Endothelial cell of umbilical vein (primary cell): ENCODE measurements around the gene ZHX3. TPM values are rescaled to one million over a fixed set of nuclear protein-coding genes. Genes with fewer than 3 reads are reported as not detected.

Source experiments
- BruUV-seq: library from RNA; stranded (reverse); fragments of 400-500 nt; replicated peaks from 2 replicates; lab custom pipeline; 2021; lab: Mats Ljungman, UMichigan
- CTCF ChIA-PET: fragments of 300-600, 350-600 bp; sonication (Branson Sonifier 250); formaldehyde crosslinking; loops from one replicate; lab custom pipeline; 2021; ENCODE audit warnings: antibody characterized with exemption, inconsistent platforms; lab: Charles Lee
- POLR2A ChIA-PET: fragments of 300-600, 350-600 bp; sonication (Branson Sonifier 250); formaldehyde crosslinking; loops from one replicate; lab custom pipeline; 2021; ENCODE audit warnings: antibody characterized with exemption, inconsistent platforms; lab: Charles Lee
- DNase-seq: peaks from one replicate; pipeline ENCODE4 v3.0.0-alpha.2; 2011; ENCODE audit warnings: low read depth, low spot score
- FAIRE-seq: peaks from 2 replicates; lab custom pipeline; 2011; peaks lifted over from hg19 to GRCh38; lab: Jason Lieb, UNC
- H2AFZ ChIP-seq: 2 replicates; pipeline ENCODE4 v1.6.0; 2012; ENCODE audit warnings: low read depth, low read length, control low read depth, inconsistent platforms
- H3K27ac ChIP-seq: 2 replicates; pipeline ENCODE4 v1.5.1; 2011; ENCODE audit warnings: low read depth, mild to moderate bottlenecking, control low read depth, low read length, moderate library complexity; ENCODE audit not compliant: insufficient read depth
- H3K27me3 ChIP-seq, 2 experiments: 2 replicates each; pipeline versions ENCODE4 v1.6.0 to v1.6.1; 2011; ENCODE audit warnings: low read length in 2 of 2, mixed read lengths in 1 of 2; ENCODE audit not compliant: control insufficient read depth in 2 of 2, insufficient read depth in 2 of 2
- H3K36me3 ChIP-seq, 2 experiments: 2 replicates in 1 of 2; 3 replicates in 1 of 2; pipeline ENCODE4 v1.5.1; 2011; ENCODE audit warnings: low read length in 2 of 2, mild to moderate bottlenecking in 1 of 2, moderate library complexity in 1 of 2; ENCODE audit not compliant: control insufficient read depth in 2 of 2, insufficient read depth in 2 of 2; ENCODE audit errors: extremely low read depth in 1 of 2
- H3K4me1 ChIP-seq: 3 replicates; pipeline ENCODE4 v1.5.1; 2011; ENCODE audit warnings: mild to moderate bottlenecking, low read length; ENCODE audit not compliant: control insufficient read depth, insufficient read depth; ENCODE audit errors: extremely low read depth
- H3K4me2 ChIP-seq: 2 replicates; pipeline ENCODE4 v1.6.1; 2011; ENCODE audit warnings: low read length, control low read depth, mixed read lengths; ENCODE audit not compliant: insufficient read depth
- H3K4me3 ChIP-seq, 3 experiments: fragments of 200-600 bp in 1 of 3; sonication (generic), shearing (Covaris generic) in 1 of 3; replicated peaks in 1 of 3; 2 replicates each; pipeline ENCODE4 v1.5.1; 2011 to 2016; ENCODE audit warnings: control low read depth in 3 of 3, low read length in 3 of 3, mild to moderate bottlenecking in 2 of 3, inconsistent platforms in 1 of 3, low read depth in 1 of 3, moderate library complexity in 1 of 3; ENCODE audit not compliant: insufficient read depth in 1 of 3
- H3K79me2 ChIP-seq: 2 replicates; pipeline ENCODE4 v1.6.0; 2012; ENCODE audit warnings: low read length, inconsistent platforms; ENCODE audit not compliant: control insufficient read depth, insufficient read depth
- H3K9ac ChIP-seq: replicated peaks from 2 replicates; pipeline ENCODE3; 2011; ENCODE audit warnings: low read length, control low read depth; ENCODE audit not compliant: insufficient read depth; ENCODE audit errors: extremely low read depth
- H3K9me1 ChIP-seq: replicated peaks from 3 replicates; pipeline ENCODE4 v1.6.0; 2011; ENCODE audit warnings: mild to moderate bottlenecking, low read length; ENCODE audit not compliant: control insufficient read depth, insufficient read depth; ENCODE audit errors: extremely low read depth
- H3K9me3 ChIP-seq: replicated peaks from 2 replicates; pipeline ENCODE4 v1.5.1; 2012; ENCODE audit warnings: low read length, inconsistent platforms; ENCODE audit not compliant: control insufficient read depth, insufficient read depth
- H4K20me1 ChIP-seq: replicated peaks from 2 replicates; pipeline ENCODE3; 2011; ENCODE audit warnings: mild to moderate bottlenecking, low read length; ENCODE audit not compliant: control insufficient read depth, insufficient read depth; ENCODE audit errors: extremely low read depth
- CTCF ChIP-seq, 2 donors: IDR thresholded peaks; 1 replicate in 1 of 2; 2 replicates in 1 of 2; pipeline ENCODE4 v1.5.1; 2011; ENCODE audit warnings: low read length in 2 of 2, mild to moderate bottlenecking in 2 of 2, moderate library complexity in 2 of 2, control low read depth in 1 of 2, inconsistent platforms in 1 of 2, low read depth in 1 of 2; ENCODE audit not compliant: insufficient read depth in 1 of 2; ENCODE audit errors: extremely low read depth in 1 of 2
- EZH2 ChIP-seq: IDR thresholded peaks from 2 replicates; pipeline ENCODE4 v1.6.1; 2012; ENCODE audit warnings: borderline replicate concordance, low read depth, mild to moderate bottlenecking, moderate library complexity, low read length, inconsistent platforms; ENCODE audit not compliant: severe bottlenecking
- FOS ChIP-seq: IDR thresholded peaks from 2 replicates; pipeline ENCODE4 v1.6.1; 2011; ENCODE audit warnings: mild to moderate bottlenecking, low read length, moderate library complexity, borderline replicate concordance; ENCODE audit not compliant: insufficient read depth
- GATA2 ChIP-seq: IDR thresholded peaks from 2 replicates; pipeline ENCODE4 v1.7.0; 2011; ENCODE audit warnings: low read depth, mild to moderate bottlenecking, moderate library complexity, mixed read lengths, low read length; ENCODE audit not compliant: insufficient read length, insufficient read depth
- JUN ChIP-seq: IDR thresholded peaks from 2 replicates; pipeline ENCODE4 v1.6.1; 2011; ENCODE audit warnings: borderline replicate concordance, low read depth; ENCODE audit not compliant: insufficient read length, insufficient read depth
- MAX ChIP-seq: IDR thresholded peaks from 2 replicates; pipeline ENCODE4 v1.6.1; 2011; ENCODE audit not compliant: insufficient read depth, insufficient read length
- MYC ChIP-seq: IDR thresholded peaks from one replicate; pipeline ENCODE4 v1.6.1; 2011; ENCODE audit warnings: mild to moderate bottlenecking, low read depth, low read length
- POLR2A ChIP-seq: IDR thresholded peaks from 2 replicates; pipeline ENCODE4 v1.6.1; 2012; ENCODE audit warnings: low read depth, mild to moderate bottlenecking, control low read depth, low read length
- POLR2AphosphoS5 ChIP-seq: IDR thresholded peaks from 2 replicates; pipeline ENCODE4 v1.6.1; 2012; ENCODE audit warnings: low read depth, mild to moderate bottlenecking, control low read depth, low read length, moderate library complexity; ENCODE audit not compliant: insufficient read depth
- dilution Hi-C: fragments of 300-500 bp; cut with MboI; formaldehyde crosslinking; loops from one replicate; pipeline ENCODE4 v1.15.0; 2019; ENCODE audit warnings: low sequenced_read_pairs; ENCODE audit not compliant: extremely low pct_ligation_motif_present
- intact Hi-C: fragments of 100-400 bp; cut with micrococcal nuclease; formaldehyde crosslinking; loops from one replicate; pipeline ENCODE4 v1.10.0; 2022
- polyA plus RNA-seq, 4 experiments: library from polyadenylated mRNA; depleted of rRNA in 3 of 4; stranded (reverse) in 3 of 4; unstranded in 1 of 4; fragments of >200 nt; gene quantifications; 2 replicates each; pipeline versions ENCODE4 v1.2.1 to v1.2.3, GENCODE V29; 2011 to 2012; ENCODE audit warnings: missing spikeins in 1 of 4
- total RNA-seq: library from RNA; stranded (reverse); gene quantifications from 2 replicates; pipeline ENCODE4 v1.2.3, GENCODE V29; 2021

ZHX3 gene
- total and polyA plus RNA-seq, 2 donors (not counting 3 experiments of a cell fraction or from before 2014, with no cell fraction given): 7.4 to 17.8 TPM

- no peak overlapping the region for H3K27ac ChIP-seq
- FAIRE-seq: no peak
- intact Hi-C loops: no loop called here
These were observed 24.1 kb downstream of the ZHX3 start for GRCh38 chr20:41293269-41294037.

GRCh38 chr20:41290804-41291389 lies 26.6 kb downstream of the ZHX3 start:
- no peaks in the 10 kb centered on the region for H3K9me1 ChIP-seq
- H3K9me3 ChIP-seq: no peaks in the 10 kb centered on the region
- H3K9ac ChIP-seq: no peak overlapping the region
- no peak overlapping the region for H3K4me2 ChIP-seq
- H3K4me1 ChIP-seq: no peaks in the 10 kb centered on the region
- H4K20me1 ChIP-seq: no peaks in the 10 kb centered on the region
- H3K36me3 ChIP-seq: no peaks in the 10 kb centered on the region
- intact Hi-C loops: loop anchor here (1.0 kb wide), 1 partner anchor 41 kb away; no protein-coding TSS in a partner anchor
- no peaks in the 10 kb centered on the region for H3K27me3 ChIP-seq
- no peak overlapping the region for H3K27ac ChIP-seq
- dilution Hi-C loops: no loop called here
- FAIRE-seq: no peak
- no TSS peak for BruUV-seq
- DNase-seq: no peak
- TF ChIP-seq POLR2A (no peak), FOS (no peak), CTCF (IDR thresholded peaks at IDR 0.05; ENCODE audit: extremely low read depth in 1 of 2, insufficient read depth in 1 of 2, low read depth in 1 of 2, low read length in 2 of 2) (no peak), MYC (no peak), MAX (no peak), POLR2AphosphoS5 (no peak), GATA2 (no peak), EZH2 (no peak), JUN (no peak)
- POLR2A ChIA-PET: no interaction called here
- H3K4me3 ChIP-seq: no peak overlapping the region
- CTCF ChIA-PET: interaction anchor here (1.3 to 2.7 kb wide), 3 partner anchors 8 to 29 kb away, joined by 3 to 8 read pairs (median 4); no protein-coding TSS in a partner anchor
- H2AFZ ChIP-seq: no peak overlapping the region
- peaks cover 3% of the 10 kb centered on the region for H3K79me2 ChIP-seq

More at GRCh38 chr20:41293269-41294037, 24.1 kb downstream of the ZHX3 start:
- H3K9me1 ChIP-seq: no peaks in the 10 kb centered on the region
- H3K4me3 ChIP-seq: no peak overlapping the region
- BruUV-seq: no TSS peak
- ChIA-PET POLR2A (no interaction called here), CTCF (interaction anchor here (1.4 to 2.7 kb wide), 4 partner anchors 10 to 121 kb away, joined by 3 to 10 read pairs (median 6); no protein-coding TSS in a partner anchor)
- no peak overlapping the region for H3K4me2 ChIP-seq
- TF ChIP-seq MYC (no peak), FOS (no peak), POLR2AphosphoS5 (no peak)
- H3K9me3 ChIP-seq: no peaks in the 10 kb centered on the region
- H3K4me1 ChIP-seq: no peaks in the 10 kb centered on the region
- dilution Hi-C loops: no loop called here
- H3K79me2 ChIP-seq: peaks cover 3% of the 10 kb centered on the region
- no peak for DNase-seq
- no peaks in the 10 kb centered on the region for H4K20me1 ChIP-seq
- H3K36me3 ChIP-seq: no peaks in the 10 kb centered on the region
- no peak overlapping the region for H3K9ac ChIP-seq
- no peak overlapping the region for H2AFZ ChIP-seq
- H3K27me3 ChIP-seq: no peaks in the 10 kb centered on the region
